GM23338 (cell line): ENCODE results near the gene KCNT2. TPM values are rescaled to one million over a fixed set of nuclear protein-coding genes. Genes with fewer than 3 reads are reported as not detected.

Experiments used
- ATAC-seq: fragments of 200-7000 bp; cut with Tn5 transposase; 3 replicates; pipeline ENCODE4 v1.9.1; 2020
- DNase-seq: peaks from one replicate; pipeline ENCODE4 v3.0.0-alpha.2; 2015; ENCODE audit warnings: low spot score
- H2AFZ ChIP-seq: fragments of 200-600 bp; sonication (generic); 2 replicates; pipeline ENCODE4 v1.8.0; 2016; ENCODE audit warnings: antibody characterized with exemption, mild to moderate bottlenecking, moderate library complexity
- H3F3A ChIP-seq: fragments of 200-600 bp; sonication (generic); replicated peaks from 2 replicates; pipeline ENCODE4 v1.8.0; 2017; ENCODE audit warnings: antibody characterized with exemption, mixed run types, low read depth
- H3K27ac ChIP-seq: fragments of 200-600 bp; sonication (generic); 2 replicates; pipeline ENCODE4 v1.6.1; 2016; ENCODE audit warnings: low read depth
- H3K27me3 ChIP-seq: fragments of 200-600 bp; sonication (generic); 2 replicates; pipeline ENCODE4 v1.8.0; 2016; ENCODE audit warnings: mild to moderate bottlenecking, mixed run types, moderate library complexity; ENCODE audit not compliant: insufficient read depth
- H3K36me3 ChIP-seq: fragments of 200-600 bp; sonication (generic); 2 replicates; pipeline ENCODE4 v1.8.0; 2016; ENCODE audit warnings: mild to moderate bottlenecking; ENCODE audit not compliant: insufficient read depth
- H3K4me1 ChIP-seq: fragments of 200-600 bp; sonication (generic); 2 replicates; pipeline ENCODE4 v1.8.0; 2016; ENCODE audit warnings: mild to moderate bottlenecking, moderate library complexity; ENCODE audit not compliant: insufficient read depth
- H3K4me2 ChIP-seq: fragments of 200-600 bp; sonication (generic); 2 replicates; pipeline ENCODE4 v1.7.1; 2017; ENCODE audit warnings: mixed run types
- H3K4me3 ChIP-seq: fragments of 200-600 bp; sonication (generic); 2 replicates; pipeline ENCODE4 v1.6.1; 2016; ENCODE audit warnings: mixed run types
- H3K79me2 ChIP-seq: fragments of 200-600 bp; sonication (generic); replicated peaks from 2 replicates; pipeline ENCODE4 v1.8.0; 2017; ENCODE audit warnings: mild to moderate bottlenecking; ENCODE audit not compliant: insufficient read depth
- H3K9me2 ChIP-seq: fragments of 200-600 bp; sonication (generic); 2 replicates; pipeline ENCODE4 v1.8.0; 2017; ENCODE audit not compliant: insufficient read depth
- H4K20me1 ChIP-seq: fragments of 200-600 bp; sonication (generic); replicated peaks from 2 replicates; pipeline ENCODE4 v1.8.0; 2017; ENCODE audit warnings: mild to moderate bottlenecking; ENCODE audit not compliant: insufficient read depth
- H3K27ac Mint-ChIP-seq: 2 replicates; pipeline ENCODE4 v1.8.0; 2020; ENCODE audit warnings: inconsistent platforms, mild to moderate bottlenecking, moderate library complexity, mixed read lengths
- H3K27me3 Mint-ChIP-seq: 3 replicates; pipeline ENCODE4 v1.8.0; 2022; ENCODE audit warnings: low read depth, mild to moderate bottlenecking, moderate library complexity, mixed read lengths, inconsistent platforms; ENCODE audit not compliant: insufficient read depth, poor library complexity
- H3K36me3 Mint-ChIP-seq: 3 replicates; pipeline ENCODE4 v1.8.0; 2021; ENCODE audit warnings: low read depth, mild to moderate bottlenecking, inconsistent platforms, moderate library complexity, mixed read lengths
- H3K4me1 Mint-ChIP-seq: 3 replicates; pipeline ENCODE4 v1.8.0; 2020; ENCODE audit warnings: mild to moderate bottlenecking, inconsistent platforms, mixed read lengths
- H3K4me3 Mint-ChIP-seq: 3 replicates; pipeline ENCODE4 v1.8.0; 2021; ENCODE audit warnings: moderate library complexity, mild to moderate bottlenecking, inconsistent platforms, mixed read lengths
- H3K9me3 Mint-ChIP-seq: 3 replicates; pipeline ENCODE4 v1.8.0; 2020; ENCODE audit warnings: moderate library complexity, mild to moderate bottlenecking, inconsistent platforms, mixed read lengths
- CREB1 ChIP-seq: fragments of 250-450 bp; sonication (Bioruptor Pico); IDR thresholded peaks from 2 replicates; pipeline ENCODE4 v1.5.0; 2020; ENCODE audit warnings: low read depth, mild to moderate bottlenecking, moderate library complexity
- EZH2 ChIP-seq: fragments of 200-600 bp; sonication (generic); IDR thresholded peaks from one replicate; pipeline ENCODE4 v1.8.0; 2017; ENCODE audit warnings: antibody characterized with exemption, mild to moderate bottlenecking, low read depth; ENCODE audit not compliant: unreplicated experiment
- EZH2phosphoT487 ChIP-seq: fragments of 200-600 bp; sonication (generic); IDR thresholded peaks from one replicate; pipeline ENCODE4 v1.8.1; 2018; ENCODE audit warnings: antibody characterized with exemption; ENCODE audit not compliant: unreplicated experiment
- JUNB ChIP-seq: IDR thresholded peaks from one replicate; pipeline ENCODE4 v1.6.1; 2016; ENCODE audit warnings: antibody characterized with exemption; ENCODE audit not compliant: unreplicated experiment
- NANOG ChIP-seq: IDR thresholded peaks from 2 replicates; pipeline ENCODE4 v1.6.1; 2016; ENCODE audit warnings: antibody characterized with exemption, borderline replicate concordance
- POLR2AphosphoS5 ChIP-seq: IDR thresholded peaks from 2 replicates; pipeline ENCODE4 v1.6.1; 2016; ENCODE audit warnings: antibody characterized with exemption, low read depth
- STAT1 ChIP-seq: IDR thresholded peaks from one replicate; pipeline ENCODE4 v1.6.1; 2016; ENCODE audit warnings: antibody characterized with exemption; ENCODE audit not compliant: unreplicated experiment
- ZNF114 ChIP-seq: fragments of 250-450 bp; sonication (Bioruptor Pico); IDR thresholded peaks from 2 replicates; pipeline ENCODE4 v1.5.0; 2020; ENCODE audit warnings: mild to moderate bottlenecking, moderate library complexity
- ZNF331 ChIP-seq: fragments of 250-450 bp; sonication (Bioruptor Pico); IDR thresholded peaks from 2 replicates; pipeline ENCODE4 v1.5.0; 2020; ENCODE audit warnings: low read depth, mild to moderate bottlenecking, moderate library complexity
- polyA plus RNA-seq: library from polyadenylated mRNA; unstranded; fragments of >200 nt; fragmentation: Nextera tagmentation; extraction: Ambion mirVana; gene quantifications from 2 replicates; pipeline ENCODE4 v1.2.1, GENCODE V29; 2016
- total RNA-seq: library from RNA; depleted of rRNA; stranded (reverse); fragments of >200 nt; shearing (Covaris generic); gene quantifications from 2 replicates; pipeline ENCODE4 v1.2.3, GENCODE V29; 2014
- TF ChIP-seq, protein P1 (sequence below): fragments of 250-450 bp; sonication (Bioruptor Pico); IDR thresholded peaks from 2 replicates; pipeline ENCODE4 v1.5.0; 2020; ENCODE audit warnings: mild to moderate bottlenecking, moderate library complexity
- TF ChIP-seq, protein P2 (sequence below), 2 experiments: fragments of 200-600 bp in 1 of 2; sonication (generic) in 1 of 2; conservative IDR thresholded peaks; 2 replicates each; pipeline versions ENCODE4 v1.5.1 to v1.6.1; 2016 to 2017; ENCODE audit warnings: antibody characterized with exemption in 2 of 2, low read depth in 2 of 2, mild to moderate bottlenecking in 2 of 2, moderate library complexity in 1 of 2
- TF ChIP-seq, protein P3 (sequence below): IDR thresholded peaks from one replicate; pipeline ENCODE4 v1.6.1; 2018; ENCODE audit warnings: antibody characterized with exemption; ENCODE audit not compliant: unreplicated experiment
- TF ChIP-seq, protein P4 (sequence below): IDR thresholded peaks from 2 replicates; pipeline ENCODE4 v1.6.1; 2016; ENCODE audit warnings: antibody characterized with exemption

KCNT2 gene
- total and polyA plus RNA-seq, 2 experiments from 2014 or later = 5.4 to 13.4 TPM

DNA sequence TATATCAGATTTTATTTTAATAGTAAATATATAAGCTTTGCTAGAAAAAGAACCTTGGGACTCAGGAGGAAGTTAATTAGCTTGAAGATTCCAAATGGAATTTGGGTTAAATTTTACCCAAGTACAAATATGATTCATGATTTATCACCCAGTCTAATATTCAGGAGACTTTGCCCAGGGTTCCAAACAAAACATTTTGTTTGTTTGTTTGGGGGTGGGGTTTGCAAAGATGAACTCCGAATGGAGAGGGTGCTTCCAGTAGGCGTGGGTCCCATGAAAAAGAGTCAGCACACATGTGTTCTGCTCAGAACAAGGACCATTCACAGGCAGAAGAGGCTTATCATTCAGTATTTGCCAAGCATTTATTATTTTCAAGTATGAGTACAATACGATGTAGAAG is 23.5 kb downstream of the KCNT2 start:
- Histone ChIP-seq H4K20me1 (peaks cover 15% of the 10 kb centered on the region), H3K79me2 (peaks cover 71% of the 10 kb centered on the region), H3K4me1 (peaks cover 12% of the 10 kb centered on the region), H3K9me2 (peaks cover 3% of the 10 kb centered on the region; the same call in 1 of the 2 replicates), H2AFZ (no peak overlapping the region), H3K4me2 (no peak overlapping the region), H3K27me3 (no peaks in the 10 kb centered on the region), H3K36me3 (no peaks in the 10 kb centered on the region), H3K4me3 (no peak overlapping the region), H3F3A (no peaks in the 10 kb centered on the region), H3K27ac (no peak overlapping the region)
- DNase-seq (no peak), ATAC-seq (no peak)
- no peak for TF ChIP-seq NANOG
- no peak for TF ChIP-seq ZNF331
- no peak for TF ChIP-seq EZH2
- TF ChIP-seq, protein P1, sequence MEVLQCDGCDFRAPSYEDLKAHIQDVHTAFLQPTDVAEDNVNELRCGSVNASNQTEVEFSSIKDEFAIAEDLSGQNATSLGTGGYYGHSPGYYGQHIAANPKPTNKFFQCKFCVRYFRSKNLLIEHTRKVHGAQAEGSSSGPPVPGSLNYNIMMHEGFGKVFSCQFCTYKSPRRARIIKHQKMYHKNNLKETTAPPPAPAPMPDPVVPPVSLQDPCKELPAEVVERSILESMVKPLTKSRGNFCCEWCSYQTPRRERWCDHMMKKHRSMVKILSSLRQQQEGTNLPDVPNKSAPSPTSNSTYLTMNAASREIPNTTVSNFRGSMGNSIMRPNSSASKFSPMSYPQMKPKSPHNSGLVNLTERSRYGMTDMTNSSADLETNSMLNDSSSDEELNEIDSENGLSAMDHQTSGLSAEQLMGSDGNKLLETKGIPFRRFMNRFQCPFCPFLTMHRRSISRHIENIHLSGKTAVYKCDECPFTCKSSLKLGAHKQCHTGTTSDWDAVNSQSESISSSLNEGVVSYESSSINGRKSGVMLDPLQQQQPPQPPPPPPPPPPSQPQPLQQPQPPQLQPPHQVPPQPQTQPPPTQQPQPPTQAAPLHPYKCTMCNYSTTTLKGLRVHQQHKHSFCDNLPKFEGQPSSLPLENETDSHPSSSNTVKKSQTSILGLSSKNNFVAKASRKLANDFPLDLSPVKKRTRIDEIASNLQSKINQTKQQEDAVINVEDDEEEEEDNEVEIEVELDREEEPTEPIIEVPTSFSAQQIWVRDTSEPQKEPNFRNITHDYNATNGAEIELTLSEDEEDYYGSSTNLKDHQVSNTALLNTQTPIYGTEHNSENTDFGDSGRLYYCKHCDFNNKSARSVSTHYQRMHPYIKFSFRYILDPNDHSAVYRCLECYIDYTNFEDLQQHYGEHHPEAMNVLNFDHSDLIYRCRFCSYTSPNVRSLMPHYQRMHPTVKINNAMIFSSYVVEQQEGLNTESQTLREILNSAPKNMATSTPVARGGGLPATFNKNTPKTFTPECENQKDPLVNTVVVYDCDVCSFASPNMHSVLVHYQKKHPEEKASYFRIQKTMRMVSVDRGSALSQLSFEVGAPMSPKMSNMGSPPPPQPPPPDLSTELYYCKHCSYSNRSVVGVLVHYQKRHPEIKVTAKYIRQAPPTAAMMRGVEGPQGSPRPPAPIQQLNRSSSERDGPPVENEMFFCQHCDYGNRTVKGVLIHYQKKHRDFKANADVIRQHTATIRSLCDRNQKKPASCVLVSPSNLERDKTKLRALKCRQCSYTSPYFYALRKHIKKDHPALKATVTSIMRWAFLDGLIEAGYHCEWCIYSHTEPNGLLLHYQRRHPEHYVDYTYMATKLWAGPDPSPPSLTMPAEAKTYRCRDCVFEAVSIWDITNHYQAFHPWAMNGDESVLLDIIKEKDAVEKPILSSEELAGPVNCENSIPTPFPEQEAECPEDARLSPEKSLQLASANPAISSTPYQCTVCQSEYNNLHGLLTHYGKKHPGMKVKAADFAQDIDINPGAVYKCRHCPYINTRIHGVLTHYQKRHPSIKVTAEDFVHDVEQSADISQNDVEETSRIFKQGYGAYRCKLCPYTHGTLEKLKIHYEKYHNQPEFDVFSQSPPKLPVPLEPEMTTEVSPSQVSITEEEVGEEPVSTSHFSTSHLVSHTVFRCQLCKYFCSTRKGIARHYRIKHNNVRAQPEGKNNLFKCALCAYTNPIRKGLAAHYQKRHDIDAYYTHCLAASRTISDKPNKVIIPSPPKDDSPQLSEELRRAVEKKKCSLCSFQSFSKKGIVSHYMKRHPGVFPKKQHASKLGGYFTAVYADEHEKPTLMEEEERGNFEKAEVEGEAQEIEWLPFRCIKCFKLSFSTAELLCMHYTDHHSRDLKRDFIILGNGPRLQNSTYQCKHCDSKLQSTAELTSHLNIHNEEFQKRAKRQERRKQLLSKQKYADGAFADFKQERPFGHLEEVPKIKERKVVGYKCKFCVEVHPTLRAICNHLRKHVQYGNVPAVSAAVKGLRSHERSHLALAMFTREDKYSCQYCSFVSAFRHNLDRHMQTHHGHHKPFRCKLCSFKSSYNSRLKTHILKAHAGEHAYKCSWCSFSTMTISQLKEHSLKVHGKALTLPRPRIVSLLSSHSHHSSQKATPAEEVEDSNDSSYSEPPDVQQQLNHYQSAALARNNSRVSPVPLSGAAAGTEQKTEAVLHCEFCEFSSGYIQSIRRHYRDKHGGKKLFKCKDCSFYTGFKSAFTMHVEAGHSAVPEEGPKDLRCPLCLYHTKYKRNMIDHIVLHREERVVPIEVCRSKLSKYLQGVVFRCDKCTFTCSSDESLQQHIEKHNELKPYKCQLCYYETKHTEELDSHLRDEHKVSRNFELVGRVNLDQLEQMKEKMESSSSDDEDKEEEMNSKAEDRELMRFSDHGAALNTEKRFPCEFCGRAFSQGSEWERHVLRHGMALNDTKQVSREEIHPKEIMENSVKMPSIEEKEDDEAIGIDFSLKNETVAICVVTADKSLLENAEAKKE (CRISPR knock-in tag) = no peak
- no peak for TF ChIP-seq STAT1
- TF ChIP-seq POLR2AphosphoS5 = no peak
- TF ChIP-seq JUNB = no peak
- TF ChIP-seq, protein P2, sequence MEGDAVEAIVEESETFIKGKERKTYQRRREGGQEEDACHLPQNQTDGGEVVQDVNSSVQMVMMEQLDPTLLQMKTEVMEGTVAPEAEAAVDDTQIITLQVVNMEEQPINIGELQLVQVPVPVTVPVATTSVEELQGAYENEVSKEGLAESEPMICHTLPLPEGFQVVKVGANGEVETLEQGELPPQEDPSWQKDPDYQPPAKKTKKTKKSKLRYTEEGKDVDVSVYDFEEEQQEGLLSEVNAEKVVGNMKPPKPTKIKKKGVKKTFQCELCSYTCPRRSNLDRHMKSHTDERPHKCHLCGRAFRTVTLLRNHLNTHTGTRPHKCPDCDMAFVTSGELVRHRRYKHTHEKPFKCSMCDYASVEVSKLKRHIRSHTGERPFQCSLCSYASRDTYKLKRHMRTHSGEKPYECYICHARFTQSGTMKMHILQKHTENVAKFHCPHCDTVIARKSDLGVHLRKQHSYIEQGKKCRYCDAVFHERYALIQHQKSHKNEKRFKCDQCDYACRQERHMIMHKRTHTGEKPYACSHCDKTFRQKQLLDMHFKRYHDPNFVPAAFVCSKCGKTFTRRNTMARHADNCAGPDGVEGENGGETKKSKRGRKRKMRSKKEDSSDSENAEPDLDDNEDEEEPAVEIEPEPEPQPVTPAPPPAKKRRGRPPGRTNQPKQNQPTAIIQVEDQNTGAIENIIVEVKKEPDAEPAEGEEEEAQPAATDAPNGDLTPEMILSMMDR (conservative IDR thresholded peaks at IDR 0.05; ENCODE audit: low read depth in 2 of 2) = no peak
- TF ChIP-seq, protein P3, sequence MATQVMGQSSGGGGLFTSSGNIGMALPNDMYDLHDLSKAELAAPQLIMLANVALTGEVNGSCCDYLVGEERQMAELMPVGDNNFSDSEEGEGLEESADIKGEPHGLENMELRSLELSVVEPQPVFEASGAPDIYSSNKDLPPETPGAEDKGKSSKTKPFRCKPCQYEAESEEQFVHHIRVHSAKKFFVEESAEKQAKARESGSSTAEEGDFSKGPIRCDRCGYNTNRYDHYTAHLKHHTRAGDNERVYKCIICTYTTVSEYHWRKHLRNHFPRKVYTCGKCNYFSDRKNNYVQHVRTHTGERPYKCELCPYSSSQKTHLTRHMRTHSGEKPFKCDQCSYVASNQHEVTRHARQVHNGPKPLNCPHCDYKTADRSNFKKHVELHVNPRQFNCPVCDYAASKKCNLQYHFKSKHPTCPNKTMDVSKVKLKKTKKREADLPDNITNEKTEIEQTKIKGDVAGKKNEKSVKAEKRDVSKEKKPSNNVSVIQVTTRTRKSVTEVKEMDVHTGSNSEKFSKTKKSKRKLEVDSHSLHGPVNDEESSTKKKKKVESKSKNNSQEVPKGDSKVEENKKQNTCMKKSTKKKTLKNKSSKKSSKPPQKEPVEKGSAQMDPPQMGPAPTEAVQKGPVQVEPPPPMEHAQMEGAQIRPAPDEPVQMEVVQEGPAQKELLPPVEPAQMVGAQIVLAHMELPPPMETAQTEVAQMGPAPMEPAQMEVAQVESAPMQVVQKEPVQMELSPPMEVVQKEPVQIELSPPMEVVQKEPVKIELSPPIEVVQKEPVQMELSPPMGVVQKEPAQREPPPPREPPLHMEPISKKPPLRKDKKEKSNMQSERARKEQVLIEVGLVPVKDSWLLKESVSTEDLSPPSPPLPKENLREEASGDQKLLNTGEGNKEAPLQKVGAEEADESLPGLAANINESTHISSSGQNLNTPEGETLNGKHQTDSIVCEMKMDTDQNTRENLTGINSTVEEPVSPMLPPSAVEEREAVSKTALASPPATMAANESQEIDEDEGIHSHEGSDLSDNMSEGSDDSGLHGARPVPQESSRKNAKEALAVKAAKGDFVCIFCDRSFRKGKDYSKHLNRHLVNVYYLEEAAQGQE = no peak
- TF ChIP-seq, protein P4, sequence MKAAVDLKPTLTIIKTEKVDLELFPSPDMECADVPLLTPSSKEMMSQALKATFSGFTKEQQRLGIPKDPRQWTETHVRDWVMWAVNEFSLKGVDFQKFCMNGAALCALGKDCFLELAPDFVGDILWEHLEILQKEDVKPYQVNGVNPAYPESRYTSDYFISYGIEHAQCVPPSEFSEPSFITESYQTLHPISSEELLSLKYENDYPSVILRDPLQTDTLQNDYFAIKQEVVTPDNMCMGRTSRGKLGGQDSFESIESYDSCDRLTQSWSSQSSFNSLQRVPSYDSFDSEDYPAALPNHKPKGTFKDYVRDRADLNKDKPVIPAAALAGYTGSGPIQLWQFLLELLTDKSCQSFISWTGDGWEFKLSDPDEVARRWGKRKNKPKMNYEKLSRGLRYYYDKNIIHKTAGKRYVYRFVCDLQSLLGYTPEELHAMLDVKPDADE = no peak
- TF ChIP-seq EZH2phosphoT487 = no peak
- no peak for TF ChIP-seq ZNF114 (CRISPR knock-in tag)
- no peak for TF ChIP-seq CREB1
- Mint-ChIP-seq H3K4me3 (no peak overlapping the region), H3K36me3 (no peaks in the 10 kb centered on the region; the same call in 2 of the 3 replicates), H3K27me3 (no peaks in the 10 kb centered on the region), H3K9me3 (no peaks in the 10 kb centered on the region), H3K4me1 (peaks cover 12% of the 10 kb centered on the region; the same call in 2 of the 3 replicates), H3K27ac (no peak overlapping the region)
